ENCODE results near the gene RAD51B. TPM values are rescaled to one million over a fixed set of nuclear protein-coding genes. Genes with fewer than 3 reads are reported as not detected.

The RAD51B gene
- total RNA-seq, 1 experiment from 2014 or later: 8.5 TPM

DNA sequence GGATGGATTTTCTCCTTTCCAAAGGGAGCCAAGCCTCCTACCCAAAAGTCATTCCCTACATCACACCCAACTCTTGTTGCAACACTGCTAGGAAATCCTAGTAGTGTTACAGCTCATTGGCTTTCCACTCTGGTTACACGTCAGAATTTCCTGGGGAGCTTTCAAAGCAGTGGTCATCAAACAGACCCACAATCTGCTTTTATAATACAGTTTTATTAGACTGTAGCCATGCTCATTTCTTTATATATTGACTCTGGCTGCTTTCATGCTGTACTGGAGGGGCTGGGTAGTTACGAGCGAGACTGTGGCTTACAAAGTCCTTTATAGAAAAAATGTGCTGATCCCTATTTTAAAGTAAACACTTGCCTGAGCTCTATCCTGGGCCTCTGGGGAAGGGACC lies 37.5 kb upstream of the RAD51B start:
- BruUV-seq (replicated peaks): no TSS peak
- TF ChIP-seq POLR2AphosphoS5 (IDR thresholded peaks at IDR 0.05; ENCODE audit: low read depth, low read length) (no peak), REST (IDR thresholded peaks at IDR 0.05; ENCODE audit: insufficient read depth in 1 of 2, low read depth in 2 of 2, low read length in 1 of 2) (no peak), SIN3A (IDR thresholded peaks at IDR 0.05; ENCODE audit: borderline replicate concordance, insufficient read depth, low read depth, low read length) (no peak), TCF7L2 (IDR thresholded peaks at IDR 0.05; ENCODE audit: low read depth, low read length) (no peak), CTCF (IDR thresholded peaks at IDR 0.05) (no peak)
- no peaks in the 10 kb centered on the region for H3K9me3 ChIP-seq (ENCODE audit: control insufficient read depth, insufficient read depth, low read depth, low read length)
- no peaks in the 10 kb centered on the region; the same call in 1 of the 2 replicates for H3K36me3 ChIP-seq (ENCODE audit: control insufficient read depth, insufficient read depth, low read length)
- ChIA-PET CTCF (no interaction called here), POLR2A (no interaction called here)
- no peaks in the 10 kb centered on the region for H3K4me1 ChIP-seq (ENCODE audit: control insufficient read depth, insufficient read depth, low read length)
- no peak for ATAC-seq
- no peaks in the 10 kb centered on the region for H3K27me3 ChIP-seq (ENCODE audit: control insufficient read depth, insufficient read depth, low read length)
- no peak overlapping the region for H3K4me3 ChIP-seq (ENCODE audit: low read depth in 2 of 2, low read length in 2 of 2)
- intact Hi-C loops (cut with micrococcal nuclease; ENCODE audit: unreplicated experiment) (no loop called here), in situ Hi-C loops (cut with HindIII; ENCODE audit: low pct_unique_long_range_greater_than_20kb, low sequenced_read_pairs) (no loop called here)
- no peak for DNase-seq (ENCODE audit: low read depth, low spot score)
- no peak overlapping the region for H3K27ac ChIP-seq (ENCODE audit: low read length)

DNA sequence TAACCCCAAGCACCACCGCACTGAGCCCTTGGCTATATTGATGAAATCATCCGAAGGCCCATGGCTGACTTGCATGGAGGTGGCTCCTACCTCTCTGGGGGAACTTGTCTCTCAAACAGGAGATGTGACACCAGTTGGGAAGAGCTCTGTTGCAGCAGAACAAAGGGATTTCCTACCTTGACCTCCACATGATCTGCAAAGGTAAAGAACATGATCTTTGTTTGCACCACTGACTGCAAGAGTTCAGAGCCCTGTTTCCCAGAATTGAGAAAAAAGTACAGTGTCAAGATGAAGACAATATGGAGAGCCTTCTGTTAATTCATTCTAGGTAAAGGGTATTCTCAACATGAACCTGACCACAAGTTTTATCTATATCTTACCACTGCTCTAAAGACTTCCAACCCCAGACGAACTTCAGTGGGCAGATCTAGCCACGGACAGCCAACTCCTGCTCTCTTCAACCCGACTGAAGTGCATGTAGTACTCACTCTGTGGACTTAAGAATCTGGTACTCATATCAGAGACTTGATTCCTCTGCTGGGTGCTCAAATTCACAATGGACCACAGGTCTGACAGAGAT lies 35.2 kb upstream of the RAD51B start:
- intact Hi-C loops (cut with micrococcal nuclease; ENCODE audit: unreplicated experiment): no loop called here

More for the DNA sequence above, 35.2 kb upstream of the RAD51B start:
- BruUV-seq (replicated peaks): no TSS peak
- TF ChIP-seq TCF7L2 (IDR thresholded peaks at IDR 0.05; ENCODE audit: low read depth, low read length): no peak
- no peak for TF ChIP-seq REST (IDR thresholded peaks at IDR 0.05; ENCODE audit: insufficient read depth in 1 of 2, low read depth in 2 of 2, low read length in 1 of 2)
- TF ChIP-seq POLR2AphosphoS5 (IDR thresholded peaks at IDR 0.05; ENCODE audit: low read depth, low read length): no peak
- no peak for TF ChIP-seq CTCF (IDR thresholded peaks at IDR 0.05)
- TF ChIP-seq SIN3A (IDR thresholded peaks at IDR 0.05; ENCODE audit: borderline replicate concordance, insufficient read depth, low read depth, low read length): no peak
- in situ Hi-C loops (cut with HindIII; ENCODE audit: low pct_unique_long_range_greater_than_20kb, low sequenced_read_pairs): no loop called here
- no peak overlapping the region for H3K27ac ChIP-seq (ENCODE audit: low read length)
- ChIA-PET CTCF (no interaction called here), POLR2A (no interaction called here)
- H3K9me3 ChIP-seq (ENCODE audit: control insufficient read depth, insufficient read depth, low read depth, low read length): no peaks in the 10 kb centered on the region
- no peak overlapping the region for H3K4me3 ChIP-seq (ENCODE audit: low read depth in 2 of 2, low read length in 2 of 2)
- H3K36me3 ChIP-seq (ENCODE audit: control insufficient read depth, insufficient read depth, low read length): no peaks in the 10 kb centered on the region; the same call in 1 of the 2 replicates
- DNase-seq (ENCODE audit: low read depth, low spot score): no peak
- H3K4me1 ChIP-seq (ENCODE audit: control insufficient read depth, insufficient read depth, low read length): no peaks in the 10 kb centered on the region
- no peak for ATAC-seq
- no peaks in the 10 kb centered on the region for H3K27me3 ChIP-seq (ENCODE audit: control insufficient read depth, insufficient read depth, low read length)
